Adrenal gland (tissue), 12 donors: Measurements from ENCODE around the gene PTCH1. TPM values are rescaled to one million over a fixed set of nuclear protein-coding genes. Genes with fewer than 3 reads are reported as not detected.

Experiments used
- DNase-seq, 7 donors: peaks; one replicate each; pipeline ENCODE4 v3.0.0-alpha.2; 2019 to 2020
- H3K27ac ChIP-seq, 5 donors: fragments of 200-600 bp; sonication (generic) in 4 of 5; 1 replicate in 3 of 5; 2 replicates in 2 of 5; pipeline versions ENCODE4 v1.5.1 to v1.8.0; 2016 to 2020; ENCODE audit warnings: mild to moderate bottlenecking in 1 of 5
- H3K27me3 ChIP-seq: fragments of 200-600 bp; 2 replicates; pipeline ENCODE4 v1.8.0; 2021
- H3K36me3 ChIP-seq, 2 donors: fragments of 200-600 bp; replicated peaks in 1 of 2; 1 replicate in 1 of 2; 2 replicates in 1 of 2; pipeline versions ENCODE4 v1.5.1 to v1.8.0; 2018 to 2022
- H3K4me1 ChIP-seq, 2 donors: fragments of 200-600 bp; replicated peaks in 1 of 2; 1 replicate in 1 of 2; 2 replicates in 1 of 2; pipeline versions ENCODE4 v1.5.1 to v1.8.0; 2018 to 2021
- H3K4me3 ChIP-seq, 4 donors: fragments of 200-600 bp; sonication (generic) in 3 of 4; one replicate each; pipeline ENCODE4 v1.5.1; 2016 to 2018
- H3K9me3 ChIP-seq, 3 donors: fragments of 200-600 bp; sonication (generic) in 1 of 3; replicated peaks in 1 of 3; 1 replicate in 2 of 3; 2 replicates in 1 of 3; pipeline versions ENCODE4 v1.5.1 to v1.8.0; 2016 to 2021
- CTCF ChIP-seq, 6 experiments: fragments of 450-650 bp in 4 of 6; fragments of 200-600 bp in 2 of 6; sonication (generic) in 1 of 6; IDR thresholded peaks; 1 replicate in 5 of 6; 2 replicates in 1 of 6; pipeline versions ENCODE4 v1.5.1 to v1.8.0; 2016 to 2021; ENCODE audit warnings: antibody characterized with exemption in 6 of 6, mild to moderate bottlenecking in 2 of 6, moderate library complexity in 1 of 6
- POLR2A ChIP-seq, 2 donors: fragments of 450-650 bp; IDR thresholded peaks; one replicate each; pipeline ENCODE4 v1.6.1; 2017; ENCODE audit warnings: antibody characterized with exemption in 2 of 2, mild to moderate bottlenecking in 2 of 2, moderate library complexity in 1 of 2
- WGBS, 4 donors: extraction: QIAGEN DNeasy Blood & Tissue Kit in 2 of 4; methylation state at CpG; one replicate each; pipeline versions ENCODE4 v1.1.5 to v1.1.7; 2013 to 2017; 5-methylcytosine and 5-hydroxymethylcytosine counted together
- intact Hi-C, 2 donors: fragments of 100-400 bp; cut with DNase I; formaldehyde crosslinking; loops; one replicate each; pipeline versions ENCODE4 v1.14.1 to v1.15.0; 2022 to 2023
- polyA plus RNA-seq, 3 donors: library from polyadenylated mRNA; stranded (reverse); fragments of 200-250 nt in 2 of 3; fragments of 350-450 nt in 1 of 3; fragmentation: Illumina TruSeq in 1 of 3; extraction: RNeasy Lipid Tissue Mini Kit (QIAGEN cat#74804) in 1 of 3; gene quantifications; one replicate each; pipeline ENCODE4 v1.2.3, GENCODE V29; 2013 to 2014
- total RNA-seq, 9 donors: library from RNA; depleted of rRNA in 4 of 9; stranded (reverse); fragments of >200 nt in 4 of 9; fragments of 120-200 nt in 1 of 9; fragmentation: NEBNext Ultra II Directional in 1 of 9; extraction: Animal tissue kit (Norgen Biotek cat#: 25700) in 1 of 9; gene quantifications; one replicate each; pipeline versions ENCODE4 v1.1.0 to v1.2.4, GENCODE V29; 2013 to 2023
- donor health status: healthy with polysubstance abuse.
- donor health status: Bipolar disorder and iron deficiency.
- donor health status: DM: yes; HTN: yes; CAD: no.
- donor health status: DM: no; HTN: no; CAD: no.
- donor health status: DM: no; HTN: no; CAD: no.
- donor health status: DM: yes; HTN: yes; CAD: no.

Gene PTCH1
- total and polyA plus RNA-seq, 12 donors = 2.5 to 29.8 (median 9.7) TPM

- Histone ChIP-seq H3K27ac (no peak overlapping the region), H3K4me3 (no peak overlapping the region), H3K4me1 (peaks cover 0 to 4% of the 10 kb centered on the region in 2 donors), H3K27me3 (no peaks in the 10 kb centered on the region), H3K9me3 (no peaks in the 10 kb centered on the region), H3K36me3 (no peaks in the 10 kb centered on the region)
- intact Hi-C loops = no loop called here
- no peak for DNase-seq
- TF ChIP-seq POLR2A (IDR thresholded peaks at IDR 0.05) = no peak
- no peak for TF ChIP-seq CTCF (IDR thresholded peaks at IDR 0.05)
- WGBS, 4 donors = 94 to 97% (median 96%) methylated on average over 2 of the region's 2 CpGs
Observed at GRCh38 chr9:95415158-95415557, 101.6 kb downstream of the PTCH1 start.

- H3K9me3 ChIP-seq = no peaks in the 10 kb centered on the region
- no peak overlapping the region for H3K4me3 ChIP-seq
- H3K27me3 ChIP-seq = no peaks in the 10 kb centered on the region
- DNase-seq = no peak
- H3K4me1 ChIP-seq = peaks cover 0 to 8% of the 10 kb centered on the region in 2 donors
- H3K36me3 ChIP-seq = no peaks in the 10 kb centered on the region
- TF ChIP-seq POLR2A (IDR thresholded peaks at IDR 0.05) (no peak), CTCF (IDR thresholded peaks at IDR 0.05) (no peak)
- WGBS, 4 donors = 79 to 90% (median 83%) methylated on average over 2 of the region's 2 CpGs
- H3K27ac ChIP-seq = no peak overlapping the region
- intact Hi-C loops = no loop called here
Observed at GRCh38 chr9:95413793-95414192, 103.0 kb downstream of the PTCH1 start.

DNA sequence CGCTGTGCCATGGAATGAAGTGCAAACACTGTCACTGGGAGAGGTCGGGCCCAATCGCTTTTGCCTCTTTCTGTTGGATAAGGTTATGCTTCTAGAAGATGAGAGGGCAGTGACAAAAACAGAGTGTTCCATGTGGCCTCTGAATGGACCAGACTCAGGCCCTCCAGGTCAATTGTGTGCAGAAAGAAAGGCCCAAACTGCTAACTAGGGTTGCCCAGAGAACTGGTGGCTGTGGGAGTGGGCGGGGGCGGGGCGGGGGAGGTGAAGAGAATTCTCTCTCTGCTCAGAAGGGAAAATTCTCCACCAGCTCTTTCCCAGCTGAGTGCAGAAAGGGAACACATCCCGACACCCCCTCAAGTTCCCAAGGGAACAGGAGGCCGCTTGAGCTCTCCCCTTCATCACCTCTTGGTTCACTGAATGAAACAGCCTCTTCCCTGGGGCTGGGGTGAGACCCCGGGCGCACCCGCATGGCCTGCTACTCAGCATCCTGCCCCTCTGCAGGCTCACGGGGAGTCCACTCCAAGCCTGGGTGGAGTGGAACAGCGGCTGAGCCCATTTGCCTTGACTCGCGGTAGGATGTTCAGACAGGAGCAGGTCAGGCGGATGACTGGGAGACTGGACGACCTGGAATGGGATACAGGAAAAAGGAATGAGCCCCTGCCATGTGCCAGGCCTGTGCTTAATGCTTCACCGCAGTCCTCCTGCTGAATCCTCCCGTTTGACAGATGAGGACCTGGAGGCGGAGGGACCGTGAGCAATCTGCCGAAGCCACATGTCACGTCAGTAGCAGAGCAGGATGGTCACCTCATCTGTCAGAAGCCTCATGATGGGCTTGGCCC, 105.5 kb downstream of the PTCH1 start:
- WGBS, 4 donors = 92 to 96% (median 93%) methylated on average over 17 to 23 of the region's 23 CpGs
- intact Hi-C loops = no loop called here
- Histone ChIP-seq H3K4me1 (peaks cover 0 to 8% of the 10 kb centered on the region in 2 donors), H3K36me3 (no peaks in the 10 kb centered on the region), H3K27ac (no peak overlapping the region), H3K27me3 (no peaks in the 10 kb centered on the region), H3K9me3 (no peaks in the 10 kb centered on the region), H3K4me3 (no peak overlapping the region)
- no peak for DNase-seq
- TF ChIP-seq CTCF (IDR thresholded peaks at IDR 0.05) (no peak), POLR2A (IDR thresholded peaks at IDR 0.05) (no peak)

DNA sequence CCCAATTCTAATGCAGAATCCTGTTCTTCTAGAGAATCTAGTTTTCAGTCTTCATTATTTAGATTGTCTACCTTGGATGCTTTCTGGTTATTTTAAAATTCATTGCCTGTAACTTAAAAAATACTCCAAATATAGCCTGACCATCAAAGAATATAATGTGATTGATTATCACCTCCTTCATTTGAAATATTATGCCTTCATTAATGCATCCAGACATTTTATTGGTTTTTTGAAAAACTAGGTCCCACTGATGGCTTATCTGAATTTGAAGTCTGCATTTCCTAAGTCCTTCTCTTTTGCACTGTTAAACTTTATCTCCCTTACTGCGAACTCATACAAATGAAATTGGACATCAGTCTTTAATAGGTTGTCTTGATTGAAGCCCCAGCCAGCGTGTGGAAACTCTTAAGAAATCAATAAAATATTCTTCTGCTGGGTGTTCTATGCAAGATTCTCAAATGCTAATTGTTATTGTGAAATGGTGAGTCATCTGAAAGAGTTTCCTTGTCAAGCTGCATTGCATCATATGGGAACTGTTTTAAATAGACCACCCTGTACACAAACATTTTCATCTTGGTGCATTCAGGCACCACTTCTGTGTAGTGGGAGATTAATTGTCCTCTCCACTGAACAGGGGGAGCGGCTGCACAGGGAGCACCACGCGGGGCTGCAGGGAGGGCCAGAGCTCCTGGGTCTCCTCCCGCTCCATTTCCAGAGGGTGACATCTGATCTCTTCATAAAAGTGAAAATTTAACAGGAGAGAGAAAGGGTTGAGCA, 106.9 kb downstream of the PTCH1 start:
- no peaks in the 10 kb centered on the region for H3K36me3 ChIP-seq
- no peak overlapping the region for H3K27ac ChIP-seq
- peaks cover 0 to 8% of the 10 kb centered on the region in 2 donors for H3K4me1 ChIP-seq
- H3K9me3 ChIP-seq = no peaks in the 10 kb centered on the region
- 67 to 71% (median 68%) methylated on average over 6 of the region's 6 CpGs for WGBS, 4 donors
- no peaks in the 10 kb centered on the region for H3K27me3 ChIP-seq
- TF ChIP-seq CTCF (IDR thresholded peaks at IDR 0.05) = no peak
- TF ChIP-seq POLR2A (IDR thresholded peaks at IDR 0.05) = no peak
- intact Hi-C loops = no loop called here
- no peak for DNase-seq
- no peak overlapping the region for H3K4me3 ChIP-seq
